HCT116 (cell line): ENCODE measurements around the gene FRMD4B.

Source experiments
- CEBPB ChIP-seq: IDR thresholded peaks from 2 replicates; pipeline ENCODE4 v1.6.1; 2012; ENCODE audit warnings: low read depth
- CTCF ChIP-seq, 3 experiments: fragments of 200-600 bp in 1 of 3; sonication (generic) in 1 of 3; IDR thresholded peaks in 2 of 3; conservative IDR thresholded peaks in 1 of 3; 2 replicates each; pipeline ENCODE4 v1.5.1; 2012 to 2017; ENCODE audit warnings: low read depth in 2 of 3, low read length in 2 of 3, antibody characterized with exemption in 1 of 3, borderline replicate concordance in 1 of 3, control low read depth in 1 of 3, mild to moderate bottlenecking in 1 of 3, mixed read lengths in 1 of 3, mixed run types in 1 of 3, moderate library complexity in 1 of 3; ENCODE audit not compliant: insufficient read depth in 1 of 3
- JUND ChIP-seq: IDR thresholded peaks from 2 replicates; pipeline ENCODE4 v1.6.1; 2012
- POLR2A ChIP-seq: IDR thresholded peaks from 2 replicates; pipeline ENCODE4 v1.7.0; 2011; ENCODE audit warnings: borderline replicate concordance; ENCODE audit not compliant: insufficient read depth, insufficient read length; ENCODE audit errors: extremely low read depth
- POLR2AphosphoS5 ChIP-seq: IDR thresholded peaks from 2 replicates; pipeline ENCODE4 v1.6.1; 2011; ENCODE audit warnings: mild to moderate bottlenecking, low read depth, low read length, moderate library complexity
- RAD21 ChIP-seq: IDR thresholded peaks from 2 replicates; pipeline ENCODE4 v1.6.1; 2012; ENCODE audit warnings: low read depth, mild to moderate bottlenecking
- TCF7L2 ChIP-seq: IDR thresholded peaks from 2 replicates; pipeline ENCODE4 v1.7.0; 2011; ENCODE audit warnings: borderline replicate concordance, inconsistent platforms; ENCODE audit not compliant: insufficient read depth, insufficient read length; ENCODE audit errors: extremely low read depth
- YY1 ChIP-seq: IDR thresholded peaks from 2 replicates; pipeline ENCODE4 v1.6.1; 2011; ENCODE audit warnings: low read length, low read depth, moderate library complexity, mild to moderate bottlenecking; ENCODE audit not compliant: insufficient replicate concordance; ENCODE audit errors: extremely low read depth
- ZNF274 ChIP-seq: fragments of 200-500 bp; sonication (Bioruptor generic); IDR thresholded peaks from 2 replicates; pipeline ENCODE4 v1.6.1; 2014; ENCODE audit warnings: mild to moderate bottlenecking, low read depth, low read length, inconsistent platforms

GRCh38 chr3:69193749-69194148 is 192.1 kb downstream of the FRMD4B start:
- TF ChIP-seq CTCF (IDR thresholded peaks at IDR 0.05 in 2 of 3, conservative IDR thresholded peaks at IDR 0.05 in 1 of 3; ENCODE audit: borderline replicate concordance in 1 of 3, insufficient read depth in 1 of 3, low read depth in 2 of 3, low read length in 2 of 3) (no peak), POLR2A (no peak), YY1 (no peak), RAD21 (no peak), TCF7L2 (no peak), POLR2AphosphoS5 (no peak), JUND (no peak), CEBPB (no peak), ZNF274 (no peak)
